Measurements from ENCODE around the gene MED8. TPM values are rescaled to one million over a fixed set of nuclear protein-coding genes. Genes with fewer than 3 reads are reported as not detected.

MED8 gene
- total and polyA plus RNA-seq, 9 of the 15 experiments (the other 6 are each of a cell fraction or from before 2014, with no cell fraction given): 23.0 to 120 (median 56.4) TPM

DNA sequence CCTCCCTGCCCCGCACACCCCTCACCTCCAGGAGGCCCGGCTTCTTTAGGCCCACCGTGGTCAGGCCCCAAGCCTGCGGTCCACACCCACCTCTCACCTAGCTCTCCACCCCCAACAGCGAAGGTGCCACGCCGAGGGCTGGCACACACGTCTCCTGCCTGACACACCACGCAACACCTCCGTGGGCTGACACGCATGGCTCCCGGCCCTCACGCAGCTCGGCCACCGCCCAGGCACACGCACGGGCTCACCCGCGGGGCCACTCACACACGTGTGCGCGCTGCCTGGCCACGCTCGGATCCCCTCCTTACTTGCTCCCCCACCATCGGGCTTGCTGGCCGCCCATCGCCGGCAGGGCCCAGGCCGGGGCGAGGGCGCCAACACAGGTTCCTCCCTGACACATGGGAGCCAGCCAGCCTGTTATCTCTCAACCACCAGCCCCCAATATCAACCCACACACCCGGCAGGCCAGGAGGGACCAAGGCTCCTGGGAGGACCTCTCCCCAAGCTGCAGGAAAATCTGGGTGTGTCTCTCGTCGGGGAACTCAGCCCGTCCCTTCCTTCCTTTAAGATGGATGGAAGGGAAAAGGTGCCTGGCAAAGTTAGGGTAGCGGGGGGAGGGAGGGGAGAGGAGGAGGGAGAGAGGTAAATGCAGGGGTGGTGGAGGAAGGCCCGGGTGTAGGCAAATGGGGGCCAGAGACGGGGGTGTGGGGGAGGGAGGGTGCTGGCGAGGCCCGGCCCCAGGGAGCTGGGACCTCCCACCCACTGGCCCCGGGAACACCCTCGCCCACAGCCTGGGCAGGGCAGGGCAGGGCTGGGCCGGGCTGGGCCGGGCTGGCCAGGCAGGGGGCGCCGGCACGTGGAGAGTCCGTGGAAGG lies 22.3 kb downstream of the MED8 start (continued):
- peak; percentile 55 for TF ChIP-seq CHD1 (IDR thresholded peaks at IDR 0.05; ENCODE audit: low read length)
- TF ChIP-seq L3MBTL2 (IDR thresholded peaks at IDR 0.05): peak; percentile 76
- TF ChIP-seq ZNF431 (CRISPR knock-in tag; IDR thresholded peaks at IDR 0.05): peak; percentile 22; the same call in 1 of the 2 replicates
- peak; percentile 9; the same call in 1 of the 2 replicates for TF ChIP-seq BHLHE40 (IDR thresholded peaks at IDR 0.05; ENCODE audit: low read length)
- TF ChIP-seq NCOA1 (IDR thresholded peaks at IDR 0.05; ENCODE audit: low read depth): peak; percentile 50; the same call in 1 of the 2 replicates
- TF ChIP-seq ZNF589 (CRISPR knock-in tag; IDR thresholded peaks at IDR 0.05; ENCODE audit: low read depth): no peak
- TF ChIP-seq ZNF146 (CRISPR knock-in tag; IDR thresholded peaks at IDR 0.05; ENCODE audit: unreplicated experiment): peak; percentile 32
- no peak for TF ChIP-seq MECOM (CRISPR knock-in tag; IDR thresholded peaks at IDR 0.05)
- TF ChIP-seq SOX6 (IDR thresholded peaks at IDR 0.05): peak; percentile 57
- no peak for TF ChIP-seq GATAD2A (IDR thresholded peaks at IDR 0.05)
- 0 out of 2 replicates have a peak, but pooled peaks have one; percentile 21 for TF ChIP-seq ZNF644 (tag; IDR thresholded peaks at IDR 0.05; ENCODE audit: low read depth)
- TF ChIP-seq, protein P1, sequence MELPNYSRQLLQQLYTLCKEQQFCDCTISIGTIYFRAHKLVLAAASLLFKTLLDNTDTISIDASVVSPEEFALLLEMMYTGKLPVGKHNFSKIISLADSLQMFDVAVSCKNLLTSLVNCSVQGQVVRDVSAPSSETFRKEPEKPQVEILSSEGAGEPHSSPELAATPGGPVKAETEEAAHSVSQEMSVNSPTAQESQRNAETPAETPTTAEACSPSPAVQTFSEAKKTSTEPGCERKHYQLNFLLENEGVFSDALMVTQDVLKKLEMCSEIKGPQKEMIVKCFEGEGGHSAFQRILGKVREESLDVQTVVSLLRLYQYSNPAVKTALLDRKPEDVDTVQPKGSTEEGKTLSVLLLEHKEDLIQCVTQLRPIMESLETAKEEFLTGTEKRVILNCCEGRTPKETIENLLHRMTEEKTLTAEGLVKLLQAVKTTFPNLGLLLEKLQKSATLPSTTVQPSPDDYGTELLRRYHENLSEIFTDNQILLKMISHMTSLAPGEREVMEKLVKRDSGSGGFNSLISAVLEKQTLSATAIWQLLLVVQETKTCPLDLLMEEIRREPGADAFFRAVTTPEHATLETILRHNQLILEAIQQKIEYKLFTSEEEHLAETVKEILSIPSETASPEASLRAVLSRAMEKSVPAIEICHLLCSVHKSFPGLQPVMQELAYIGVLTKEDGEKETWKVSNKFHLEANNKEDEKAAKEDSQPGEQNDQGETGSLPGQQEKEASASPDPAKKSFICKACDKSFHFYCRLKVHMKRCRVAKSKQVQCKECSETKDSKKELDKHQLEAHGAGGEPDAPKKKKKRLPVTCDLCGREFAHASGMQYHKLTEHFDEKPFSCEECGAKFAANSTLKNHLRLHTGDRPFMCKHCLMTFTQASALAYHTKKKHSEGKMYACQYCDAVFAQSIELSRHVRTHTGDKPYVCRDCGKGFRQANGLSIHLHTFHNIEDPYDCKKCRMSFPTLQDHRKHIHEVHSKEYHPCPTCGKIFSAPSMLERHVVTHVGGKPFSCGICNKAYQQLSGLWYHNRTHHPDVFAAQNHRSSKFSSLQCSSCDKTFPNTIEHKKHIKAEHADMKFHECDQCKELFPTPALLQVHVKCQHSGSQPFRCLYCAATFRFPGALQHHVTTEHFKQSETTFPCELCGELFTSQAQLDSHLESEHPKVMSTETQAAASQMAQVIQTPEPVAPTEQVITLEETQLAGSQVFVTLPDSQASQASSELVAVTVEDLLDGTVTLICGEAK (IDR thresholded peaks at IDR 0.05): 0 out of 2 replicates have a peak, but pooled peaks have one; percentile 36
- TF ChIP-seq, protein P1 (CRISPR knock-in tag; IDR thresholded peaks at IDR 0.05): no peak
- TF ChIP-seq OTX1 (CRISPR knock-in tag; IDR thresholded peaks at IDR 0.05): no peak
- TF ChIP-seq SIN3B (IDR thresholded peaks at IDR 0.05; ENCODE audit: low read depth): no peak
- no peak for TF ChIP-seq ESRRA (IDR thresholded peaks at IDR 0.05; ENCODE audit: borderline replicate concordance, low read depth)
- TF ChIP-seq TEAD4 (IDR thresholded peaks at IDR 0.05; ENCODE audit: low read length): peak; percentile 86
- 0 out of 2 replicates have a peak, but pooled peaks have one; percentile 29 for TF ChIP-seq TEAD4 (CRISPR knock-in tag; IDR thresholded peaks at IDR 0.05; ENCODE audit: borderline replicate concordance)
